ENCODE results near the gene CENPU.
"Not testable (repeated sequence)": the region's sequence is repeated elsewhere in the genome, so short reads cannot be mapped to it uniquely, and the experiment has no call there.

Gene CENPU

GRCh38 chr4:184751585-184751956 is 17.7 kb upstream of the CENPU start:
- peaks cover 3 to 10% of the 10 kb centered on the region in 2 donors for H3K36me3 ChIP-seq (ENCODE audit: control insufficient read depth in 2 of 2, insufficient read depth in 2 of 2, low read length in 2 of 2)
- no peak overlapping the region for H3K27ac ChIP-seq (ENCODE audit: low read length)

GRCh38 chr4:184750926-184751584 is 17.2 kb upstream of the CENPU start:
- Histone ChIP-seq H3K9ac (ENCODE audit: low read length in 2 of 2) (no peak overlapping the region), H3K27me3 (ENCODE audit: control insufficient read depth in 1 of 2, insufficient read depth in 2 of 2, low read length in 2 of 2) (no peaks in the 10 kb centered on the region), H3K27ac (ENCODE audit: low read length) (no peak overlapping the region), H3K4me3 (ENCODE audit: low read length in 2 of 2) (no peak overlapping the region), H3K36me3 (ENCODE audit: control insufficient read depth in 2 of 2, insufficient read depth in 2 of 2, low read length in 2 of 2) (peaks cover 0 to 10% of the 10 kb centered on the region in 2 donors), H3K9me3 (ENCODE audit: control insufficient read depth in 2 of 2, low read length in 2 of 2) (no peaks in the 10 kb centered on the region), H3K4me1 (ENCODE audit: control insufficient read depth, insufficient read depth, low read length) (peaks cover 16% of the 10 kb centered on the region)

More at GRCh38 chr4:184751585-184751956, 17.7 kb upstream of the CENPU start:
- Histone ChIP-seq H3K9me3 (ENCODE audit: control insufficient read depth in 2 of 2, low read length in 2 of 2) (no peaks in the 10 kb centered on the region), H3K9ac (ENCODE audit: low read length in 2 of 2) (no peak overlapping the region), H3K4me3 (ENCODE audit: low read length in 2 of 2) (no peak overlapping the region), H3K4me1 (ENCODE audit: control insufficient read depth, insufficient read depth, low read length) (peaks cover 11% of the 10 kb centered on the region), H3K27me3 (ENCODE audit: control insufficient read depth in 1 of 2, insufficient read depth in 2 of 2, low read length in 2 of 2) (no peaks in the 10 kb centered on the region)

- peaks cover 20% of the 10 kb centered on the region for H3K4me1 ChIP-seq (ENCODE audit: control insufficient read depth, insufficient read depth, low read length)
Observed at GRCh38 chr4:184748251-184748652, 14.4 kb upstream of the CENPU start.

GRCh38 chr4:184747034-184747830 is 13.3 kb upstream of the CENPU start:
- Histone ChIP-seq H3K27ac (ENCODE audit: low read length) (peak overlapping the region; percentile 80), H3K36me3 (ENCODE audit: control insufficient read depth in 2 of 2, insufficient read depth in 2 of 2, low read length in 2 of 2) (no peaks in the 10 kb centered on the region), H3K4me1 (ENCODE audit: control insufficient read depth, insufficient read depth, low read length) (peaks cover 20% of the 10 kb centered on the region), H3K4me3 (ENCODE audit: low read length in 2 of 2) (no peak overlapping the region), H3K27me3 (ENCODE audit: control insufficient read depth in 1 of 2, insufficient read depth in 2 of 2, low read length in 2 of 2) (no peaks in the 10 kb centered on the region), H3K9me3 (ENCODE audit: control insufficient read depth in 2 of 2, low read length in 2 of 2) (no peaks in the 10 kb centered on the region), H3K9ac (ENCODE audit: low read length in 2 of 2) (peak overlapping the region; percentile 6 to 21)

More at GRCh38 chr4:184748251-184748652, 14.4 kb upstream of the CENPU start:
- Histone ChIP-seq H3K9me3 (ENCODE audit: control insufficient read depth in 2 of 2, low read length in 2 of 2) (no peaks in the 10 kb centered on the region), H3K4me3 (ENCODE audit: low read length in 2 of 2) (no peak overlapping the region), H3K9ac (ENCODE audit: low read length in 2 of 2) (no peak overlapping the region), H3K27me3 (ENCODE audit: control insufficient read depth in 1 of 2, insufficient read depth in 2 of 2, low read length in 2 of 2) (no peaks in the 10 kb centered on the region), H3K27ac (ENCODE audit: low read length) (no peak overlapping the region), H3K36me3 (ENCODE audit: control insufficient read depth in 2 of 2, insufficient read depth in 2 of 2, low read length in 2 of 2) (no peaks in the 10 kb centered on the region)

- Histone ChIP-seq H3K4me1 (ENCODE audit: control insufficient read depth, insufficient read depth, low read length) (peaks cover 20% of the 10 kb centered on the region), H3K4me3 (ENCODE audit: low read length in 2 of 2) (peak overlapping the region; percentile 15 to 58), H3K9ac (ENCODE audit: low read length in 2 of 2) (peak overlapping the region; percentile 34 to 58), H3K36me3 (ENCODE audit: control insufficient read depth in 2 of 2, insufficient read depth in 2 of 2, low read length in 2 of 2) (no peaks in the 10 kb centered on the region), H3K9me3 (ENCODE audit: control insufficient read depth in 2 of 2, low read length in 2 of 2) (no peaks in the 10 kb centered on the region), H3K27ac (ENCODE audit: low read length) (peak overlapping the region; percentile 80), H3K27me3 (ENCODE audit: control insufficient read depth in 1 of 2, insufficient read depth in 2 of 2, low read length in 2 of 2) (no peaks in the 10 kb centered on the region)
Observed at GRCh38 chr4:184745831-184746795, 12.2 kb upstream of the CENPU start.

- H3K27ac ChIP-seq (ENCODE audit: low read length), result no peak overlapping the region
Observed at GRCh38 chr4:184744236-184744635, 10.3 kb upstream of the CENPU start.

GRCh38 chr4:184743650-184744049 is 9.8 kb upstream of the CENPU start:
- Histone ChIP-seq H3K27ac (ENCODE audit: low read length) (no peak overlapping the region), H3K4me3 (ENCODE audit: low read length in 2 of 2) (no peak overlapping the region), H3K9ac (ENCODE audit: low read length in 2 of 2) (no peak overlapping the region), H3K27me3 (ENCODE audit: control insufficient read depth in 1 of 2, insufficient read depth in 2 of 2, low read length in 2 of 2) (no peaks in the 10 kb centered on the region), H3K4me1 (ENCODE audit: control insufficient read depth, insufficient read depth, low read length) (peaks cover 20% of the 10 kb centered on the region), H3K36me3 (ENCODE audit: control insufficient read depth in 2 of 2, insufficient read depth in 2 of 2, low read length in 2 of 2) (no peaks in the 10 kb centered on the region), H3K9me3 (ENCODE audit: control insufficient read depth in 2 of 2, low read length in 2 of 2) (no peaks in the 10 kb centered on the region)

More at GRCh38 chr4:184744236-184744635, 10.3 kb upstream of the CENPU start:
- Histone ChIP-seq H3K9me3 (ENCODE audit: control insufficient read depth in 2 of 2, low read length in 2 of 2) (no peaks in the 10 kb centered on the region), H3K36me3 (ENCODE audit: control insufficient read depth in 2 of 2, insufficient read depth in 2 of 2, low read length in 2 of 2) (no peaks in the 10 kb centered on the region), H3K9ac (ENCODE audit: low read length in 2 of 2) (no peak overlapping the region), H3K4me3 (ENCODE audit: low read length in 2 of 2) (no peak overlapping the region), H3K27me3 (ENCODE audit: control insufficient read depth in 1 of 2, insufficient read depth in 2 of 2, low read length in 2 of 2) (no peaks in the 10 kb centered on the region), H3K4me1 (ENCODE audit: control insufficient read depth, insufficient read depth, low read length) (peaks cover 20% of the 10 kb centered on the region)

GRCh38 chr4:184741651-184742050 is 7.8 kb upstream of the CENPU start:
- not testable (repeated sequence) for H3K4me3 ChIP-seq (ENCODE audit: low read length in 2 of 2); H3K27ac ChIP-seq (ENCODE audit: low read length); H3K9ac ChIP-seq (ENCODE audit: low read length in 2 of 2); H3K9me3 ChIP-seq (ENCODE audit: control insufficient read depth in 2 of 2, low read length in 2 of 2); H3K36me3 ChIP-seq (ENCODE audit: control insufficient read depth in 2 of 2, insufficient read depth in 2 of 2, low read length in 2 of 2); H3K27me3 ChIP-seq (ENCODE audit: control insufficient read depth in 1 of 2, insufficient read depth in 2 of 2, low read length in 2 of 2)
- peaks cover 10% of the 10 kb centered on the region for H3K4me1 ChIP-seq (ENCODE audit: control insufficient read depth, insufficient read depth, low read length)

- no peak overlapping the region for H3K4me3 ChIP-seq (ENCODE audit: low read length in 2 of 2)
- H3K9ac ChIP-seq (ENCODE audit: low read length in 2 of 2), result no peak overlapping the region
- H3K27ac ChIP-seq (ENCODE audit: low read length), result no peak overlapping the region
- H3K27me3 ChIP-seq (ENCODE audit: control insufficient read depth in 1 of 2, insufficient read depth in 2 of 2, low read length in 2 of 2), result no peaks in the 10 kb centered on the region
- H3K4me1 ChIP-seq (ENCODE audit: control insufficient read depth, insufficient read depth, low read length), result peaks cover 4% of the 10 kb centered on the region
- H3K36me3 ChIP-seq (ENCODE audit: control insufficient read depth in 2 of 2, insufficient read depth in 2 of 2, low read length in 2 of 2), result no peaks in the 10 kb centered on the region
- H3K9me3 ChIP-seq (ENCODE audit: control insufficient read depth in 2 of 2, low read length in 2 of 2), result no peaks in the 10 kb centered on the region
Observed at GRCh38 chr4:184740980-184741391, 7.1 kb upstream of the CENPU start.

GRCh38 chr4:184739575-184739974 is 5.7 kb upstream of the CENPU start:
- not testable (repeated sequence) for H3K9ac ChIP-seq (ENCODE audit: low read length in 2 of 2); H3K4me3 ChIP-seq (ENCODE audit: low read length in 2 of 2); H3K9me3 ChIP-seq (ENCODE audit: control insufficient read depth in 2 of 2, low read length in 2 of 2); H3K4me1 ChIP-seq (ENCODE audit: control insufficient read depth, insufficient read depth, low read length); H3K27me3 ChIP-seq (ENCODE audit: control insufficient read depth in 1 of 2, insufficient read depth in 2 of 2, low read length in 2 of 2); H3K36me3 ChIP-seq (ENCODE audit: control insufficient read depth in 2 of 2, insufficient read depth in 2 of 2, low read length in 2 of 2); H3K27ac ChIP-seq (ENCODE audit: low read length)
